HG03469 (cell line): ENCODE results near the gene WDR91.

Experiments
- ATAC-seq: cut with Tn5 transposase; IDR thresholded peaks from one replicate; pipeline ENCODE4 v1.9.1; 2021; ENCODE audit warnings: mild to moderate bottlenecking, moderate library complexity, moderate number of reproducible peaks; ENCODE audit not compliant: unreplicated experiment

Gene WDR91

GRCh38 chr7:135200821-135201331 lies 10.4 kb downstream of the WDR91 start:
- no peak for ATAC-seq

- ATAC-seq = no peak
Measured at GRCh38 chr7:135199439-135199838, 11.9 kb downstream of the WDR91 start.

GRCh38 chr7:135197906-135198655 lies 13.2 kb downstream of the WDR91 start:
- no peak for ATAC-seq

GRCh38 chr7:135197343-135197742 lies 14.0 kb downstream of the WDR91 start:
- ATAC-seq = no peak

- no peak for ATAC-seq
Measured at GRCh38 chr7:135195968-135196629, 15.2 kb downstream of the WDR91 start.

GRCh38 chr7:135195156-135195555 lies 16.2 kb downstream of the WDR91 start:
- ATAC-seq = no peak

- no peak for ATAC-seq
Measured at GRCh38 chr7:135194494-135195095, 16.7 kb downstream of the WDR91 start.

- ATAC-seq = no peak
Measured at GRCh38 chr7:135193615-135194081, 17.7 kb downstream of the WDR91 start.

- no peak for ATAC-seq
Measured at GRCh38 chr7:135192914-135193536, 18.3 kb downstream of the WDR91 start.

GRCh38 chr7:135190703-135191102 lies 20.6 kb downstream of the WDR91 start:
- ATAC-seq = no peak

- ATAC-seq = no peak
Measured at GRCh38 chr7:135189961-135190360, 21.4 kb downstream of the WDR91 start.

GRCh38 chr7:135189221-135189662 lies 22.1 kb downstream of the WDR91 start:
- no peak for ATAC-seq

- no peak for ATAC-seq
Measured at GRCh38 chr7:135188298-135188984, 22.9 kb downstream of the WDR91 start.

GRCh38 chr7:135186841-135187253 lies 24.5 kb downstream of the WDR91 start:
- ATAC-seq = peak; percentile 40

GRCh38 chr7:135186261-135186540 lies 25.1 kb downstream of the WDR91 start:
- ATAC-seq = no peak

GRCh38 chr7:135185471-135186260 lies 25.7 kb downstream of the WDR91 start:
- no peak for ATAC-seq

GRCh38 chr7:135184254-135184841 lies 27.0 kb downstream of the WDR91 start:
- no peak for ATAC-seq

GRCh38 chr7:135183478-135183877 lies 27.8 kb downstream of the WDR91 start:
- no peak for ATAC-seq

- no peak for ATAC-seq
Measured at GRCh38 chr7:135181929-135182678, 29.2 kb downstream of the WDR91 start.
